ENCODE measurements around the gene HGFAC.

Gene HGFAC

DNA sequence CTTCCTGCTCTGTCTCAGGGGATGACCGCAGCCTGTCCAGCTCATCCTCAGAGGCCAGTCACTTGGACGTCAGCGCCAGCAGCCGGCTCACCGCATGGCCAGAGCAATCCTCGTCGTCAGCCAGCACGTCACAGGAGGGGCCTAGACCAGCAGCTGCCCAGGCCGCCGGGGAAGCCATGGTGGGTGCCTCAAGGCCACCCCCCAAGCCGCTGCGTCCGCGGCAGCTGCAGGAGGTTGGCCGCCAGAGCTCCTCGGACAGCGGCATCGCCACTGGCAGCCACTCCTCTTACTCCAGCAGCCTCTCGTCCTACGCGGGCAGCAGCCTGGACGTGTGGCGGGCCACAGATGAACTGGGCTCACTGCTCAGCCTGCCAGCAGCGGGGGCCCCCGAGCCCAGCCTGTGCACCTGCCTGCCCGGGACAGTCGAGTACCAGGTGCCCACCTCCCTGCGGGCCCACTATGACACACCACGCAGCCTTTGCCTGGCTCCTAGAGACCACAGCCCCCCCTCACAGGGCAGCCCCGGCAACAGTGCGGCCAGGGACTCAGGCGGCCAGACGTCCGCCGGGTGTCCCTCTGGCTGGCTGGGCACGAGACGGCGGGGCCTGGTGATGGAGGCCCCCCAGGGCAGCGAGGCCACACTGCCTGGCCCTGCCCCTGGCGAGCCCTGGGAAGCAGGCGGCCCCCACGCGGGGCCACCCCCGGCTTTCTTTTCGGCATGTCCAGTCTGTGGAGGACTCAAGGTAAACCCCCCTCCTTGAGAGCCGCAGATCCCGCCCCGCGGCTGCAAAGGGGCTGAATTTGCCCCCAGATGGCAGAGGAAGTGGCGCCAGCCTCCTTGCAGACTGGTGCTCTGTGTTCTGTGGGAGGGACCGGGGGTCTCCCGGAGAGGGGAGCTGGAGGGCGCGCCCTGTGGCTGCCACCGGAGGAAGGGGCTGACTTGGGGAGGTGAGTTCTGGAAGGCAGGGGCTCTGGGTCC lies 51.3 kb downstream of the HGFAC start:
- no peak for DNase-seq

DNA sequence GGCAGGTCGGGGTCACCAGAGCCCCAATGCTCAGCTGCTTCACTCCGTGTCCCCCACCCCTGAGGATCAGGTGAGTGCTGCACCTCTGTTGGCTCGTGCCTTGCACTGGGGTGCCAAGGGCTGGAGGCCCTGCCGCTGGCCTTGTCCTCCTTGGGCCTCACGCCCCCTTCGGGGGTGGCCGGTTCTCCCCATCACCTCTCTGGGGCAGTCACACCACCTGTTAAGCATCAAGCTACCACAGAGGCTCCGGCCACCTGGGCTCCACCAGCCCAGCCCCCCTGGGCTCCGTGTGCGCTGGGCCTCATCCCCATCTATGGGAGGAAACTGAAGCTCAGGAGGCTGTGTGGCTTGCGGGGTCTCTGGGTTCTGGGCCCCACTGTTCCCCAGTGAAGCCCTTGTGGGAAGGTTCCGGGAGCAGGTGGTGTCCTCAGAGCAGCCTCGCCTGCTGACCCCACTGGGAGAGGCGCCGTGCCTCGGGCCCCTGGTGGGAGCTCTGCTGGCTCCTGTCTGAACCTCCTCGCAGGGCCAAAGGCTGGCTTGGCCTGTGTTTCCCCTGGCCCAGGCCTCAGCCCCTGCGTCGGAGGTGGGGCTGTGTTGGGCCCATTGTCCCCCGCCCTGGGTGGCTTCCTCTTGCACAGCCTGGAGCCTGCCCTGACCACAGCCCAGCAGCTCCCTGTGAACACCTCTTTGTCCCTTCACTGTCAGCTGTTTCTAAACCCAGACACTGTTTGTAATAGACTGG lies 52.1 kb downstream of the HGFAC start:
- no peak for DNase-seq

GRCh38 chr4:3494462-3494871 lies 52.7 kb downstream of the HGFAC start:
- DNase-seq: no peak

DNA sequence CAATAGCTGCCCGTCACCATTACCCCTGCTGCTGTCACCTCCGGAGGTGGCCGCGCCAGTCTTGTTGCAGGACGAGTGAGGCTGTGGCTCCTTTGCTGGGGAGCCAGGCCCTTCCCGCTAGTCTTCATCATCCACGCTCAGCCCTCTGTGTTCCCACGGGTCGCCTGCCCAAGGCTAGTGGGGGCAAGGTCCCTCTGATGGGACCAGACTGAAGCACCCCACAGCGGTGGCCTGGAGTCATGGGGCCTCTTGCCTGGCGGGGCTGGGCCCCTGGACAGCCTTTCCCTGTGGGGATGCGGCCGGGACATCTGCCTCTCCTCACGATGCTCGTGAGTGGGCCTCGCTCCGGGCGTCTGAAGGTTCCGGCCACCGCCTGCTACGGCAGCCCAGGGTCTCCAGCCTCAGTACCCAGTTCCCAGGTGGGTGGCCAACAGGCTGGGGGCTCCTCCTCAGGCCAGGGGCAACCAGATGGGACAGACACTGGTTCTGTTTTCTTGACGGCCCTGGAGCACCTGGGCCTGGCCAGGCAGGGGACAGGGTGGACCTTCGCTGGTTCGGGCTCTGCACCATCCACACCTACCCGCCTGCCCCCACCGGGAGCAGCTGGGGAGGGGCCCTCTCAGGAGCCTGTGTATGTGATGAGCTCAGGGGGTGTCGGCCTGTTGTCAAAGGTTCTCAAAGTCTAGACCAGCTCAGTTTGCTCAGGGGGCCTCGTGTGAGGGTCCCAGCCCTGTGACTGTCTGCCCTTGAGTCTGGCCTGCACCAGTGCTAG lies 53.6 kb downstream of the HGFAC start:
- no peak for DNase-seq

DNA sequence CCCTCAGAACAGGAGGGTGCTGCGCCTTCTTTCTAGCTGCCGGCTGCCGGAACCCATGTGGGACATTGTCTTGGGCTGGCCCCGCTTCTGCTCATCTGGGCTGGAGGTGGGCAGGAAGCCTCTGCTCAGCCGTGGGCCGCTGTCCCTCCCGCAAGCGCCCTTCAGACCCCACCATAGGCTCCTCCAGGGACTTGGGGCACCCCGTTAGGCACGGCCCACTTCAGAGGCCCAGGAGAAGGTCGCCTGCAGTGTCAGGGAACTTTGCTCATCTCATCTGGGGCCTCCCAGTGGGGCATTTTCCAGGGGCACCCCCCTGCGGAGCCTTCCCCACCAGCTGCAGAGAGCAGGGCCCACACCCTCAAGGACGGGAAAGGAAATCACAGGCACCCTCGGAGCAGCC lies 54.3 kb downstream of the HGFAC start:
- no peak for DNase-seq

GRCh38 chr4:3497095-3497494 lies 55.3 kb downstream of the HGFAC start:
- no peak for DNase-seq

DNA sequence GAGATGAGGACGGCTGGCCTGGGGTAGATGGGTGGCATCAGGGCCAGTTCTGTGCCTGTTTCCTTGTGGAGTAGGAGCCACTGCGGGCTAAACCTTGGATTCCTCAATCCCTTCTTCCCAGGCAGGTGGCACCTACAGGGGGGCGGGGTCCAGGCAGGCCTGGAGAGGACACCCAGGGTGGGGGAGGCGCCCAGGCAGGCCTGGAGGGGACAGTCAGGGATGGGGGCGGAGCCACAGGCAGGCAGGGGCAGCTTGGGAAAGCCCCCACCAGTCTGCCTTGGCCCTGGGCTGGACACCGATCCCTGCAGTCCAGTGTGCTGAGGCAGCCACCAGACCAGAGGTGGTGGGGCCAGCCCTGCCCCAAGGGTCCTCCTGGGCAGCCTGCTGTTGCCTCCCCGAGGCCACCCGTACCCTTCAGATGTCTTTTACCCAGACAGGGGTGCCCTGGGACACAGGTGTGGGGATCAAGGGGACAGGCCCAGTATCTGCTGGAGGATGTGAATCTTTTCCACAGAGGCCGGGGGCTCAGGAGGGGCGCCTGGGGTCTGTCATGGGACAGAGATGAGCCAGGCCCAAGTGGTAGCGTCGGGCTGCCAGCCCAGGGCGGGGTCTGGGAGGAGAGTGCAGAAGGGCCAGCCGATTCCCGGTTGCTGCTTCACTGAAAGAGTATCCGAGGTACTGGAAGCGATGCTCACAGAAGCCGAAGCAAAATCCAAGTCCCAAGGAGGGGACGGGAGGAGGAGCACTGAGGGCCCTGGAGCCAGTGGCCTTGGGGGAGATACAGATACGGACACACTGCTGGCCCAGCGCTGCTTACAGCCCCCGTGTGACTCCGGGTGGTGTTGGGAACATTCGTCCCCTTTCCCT lies 56.0 kb downstream of the HGFAC start:
- no peak for DNase-seq

DNA sequence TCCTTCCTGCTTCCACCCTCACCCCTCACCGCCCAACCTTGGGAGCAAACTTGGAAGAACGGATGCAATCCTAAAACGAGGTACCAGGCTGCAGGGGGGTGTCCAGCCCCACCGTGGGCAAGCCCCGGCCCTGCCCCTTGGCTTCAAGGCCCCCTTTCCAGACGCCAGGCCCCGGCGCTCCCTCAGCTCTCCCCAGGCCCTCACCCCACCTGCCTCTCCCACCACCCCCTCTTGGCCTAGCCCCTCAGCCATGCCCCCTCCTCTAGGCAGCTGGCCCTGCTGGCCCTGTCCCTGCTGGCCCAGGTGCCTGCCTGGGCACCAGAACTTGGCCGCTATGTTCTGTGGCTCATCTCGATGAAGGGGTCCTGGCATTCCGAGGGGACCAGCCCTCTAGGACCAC lies 56.6 kb downstream of the HGFAC start:
- no peak for DNase-seq

Measured in CD4-positive, alpha-beta T cell treated with Interleukin-17A for 1 hour (primary cell).